ENCODE data around the gene LCN12. TPM values are rescaled to one million over a fixed set of nuclear protein-coding genes. Genes with fewer than 3 reads are reported as not detected.

Gene LCN12
- total RNA-seq, 1 donor from 2014 or later, result not detected

GRCh38 chr9:136916330-136917184 lies 35.5 kb upstream of the LCN12 start:
- no peak for TF ChIP-seq EZH2 (IDR thresholded peaks at IDR 0.05; ENCODE audit: insufficient read depth, low read length)
- TF ChIP-seq, protein P1, sequence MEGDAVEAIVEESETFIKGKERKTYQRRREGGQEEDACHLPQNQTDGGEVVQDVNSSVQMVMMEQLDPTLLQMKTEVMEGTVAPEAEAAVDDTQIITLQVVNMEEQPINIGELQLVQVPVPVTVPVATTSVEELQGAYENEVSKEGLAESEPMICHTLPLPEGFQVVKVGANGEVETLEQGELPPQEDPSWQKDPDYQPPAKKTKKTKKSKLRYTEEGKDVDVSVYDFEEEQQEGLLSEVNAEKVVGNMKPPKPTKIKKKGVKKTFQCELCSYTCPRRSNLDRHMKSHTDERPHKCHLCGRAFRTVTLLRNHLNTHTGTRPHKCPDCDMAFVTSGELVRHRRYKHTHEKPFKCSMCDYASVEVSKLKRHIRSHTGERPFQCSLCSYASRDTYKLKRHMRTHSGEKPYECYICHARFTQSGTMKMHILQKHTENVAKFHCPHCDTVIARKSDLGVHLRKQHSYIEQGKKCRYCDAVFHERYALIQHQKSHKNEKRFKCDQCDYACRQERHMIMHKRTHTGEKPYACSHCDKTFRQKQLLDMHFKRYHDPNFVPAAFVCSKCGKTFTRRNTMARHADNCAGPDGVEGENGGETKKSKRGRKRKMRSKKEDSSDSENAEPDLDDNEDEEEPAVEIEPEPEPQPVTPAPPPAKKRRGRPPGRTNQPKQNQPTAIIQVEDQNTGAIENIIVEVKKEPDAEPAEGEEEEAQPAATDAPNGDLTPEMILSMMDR (IDR thresholded peaks at IDR 0.05; ENCODE audit: insufficient read depth, low read depth, low read length), result no peak
- H3K9me3 ChIP-seq (ENCODE audit: insufficient read depth, low read depth, low read length), result no peaks in the 10 kb centered on the region
- H3K9ac ChIP-seq (ENCODE audit: low read length), result no peak overlapping the region
- no peaks in the 10 kb centered on the region for H3K9me3 Mint-ChIP-seq (ENCODE audit: unreplicated experiment)
- H4K20me1 ChIP-seq (ENCODE audit: insufficient read depth, low read length), result peaks cover 3% of the 10 kb centered on the region
- H2AFZ ChIP-seq (ENCODE audit: low read depth, low read length), result no peak overlapping the region
- no peaks in the 10 kb centered on the region for H3K79me2 ChIP-seq (ENCODE audit: insufficient read depth, low read length)
- H3K36me3 Mint-ChIP-seq (ENCODE audit: low read depth, unreplicated experiment), result peaks cover 11% of the 10 kb centered on the region
- H3K27ac Mint-ChIP-seq (ENCODE audit: unreplicated experiment), result no peak overlapping the region
- H3K4me3 ChIP-seq (ENCODE audit: insufficient read depth, low read depth, low read length), result no peak overlapping the region
- FAIRE-seq (no peak), DNase-seq (ENCODE audit: low read depth) (no peak)
- H3K27me3 ChIP-seq (ENCODE audit: insufficient read depth, low read length), result no peaks in the 10 kb centered on the region
- H3K4me1 ChIP-seq (ENCODE audit: insufficient read depth, low read length), result no peaks in the 10 kb centered on the region
- no peaks in the 10 kb centered on the region for H3K27me3 Mint-ChIP-seq (ENCODE audit: low read depth, unreplicated experiment)
- no peak overlapping the region for H3K4me2 ChIP-seq (ENCODE audit: low read length)
- H3K36me3 ChIP-seq (ENCODE audit: insufficient read depth, low read length), result peaks cover 8% of the 10 kb centered on the region
- no peak overlapping the region for H3K27ac ChIP-seq (ENCODE audit: low read depth, low read length)
- H3K4me3 Mint-ChIP-seq (ENCODE audit: unreplicated experiment), result no peak overlapping the region
- H3K4me1 Mint-ChIP-seq (ENCODE audit: low read depth, unreplicated experiment), result no peaks in the 10 kb centered on the region

DNA sequence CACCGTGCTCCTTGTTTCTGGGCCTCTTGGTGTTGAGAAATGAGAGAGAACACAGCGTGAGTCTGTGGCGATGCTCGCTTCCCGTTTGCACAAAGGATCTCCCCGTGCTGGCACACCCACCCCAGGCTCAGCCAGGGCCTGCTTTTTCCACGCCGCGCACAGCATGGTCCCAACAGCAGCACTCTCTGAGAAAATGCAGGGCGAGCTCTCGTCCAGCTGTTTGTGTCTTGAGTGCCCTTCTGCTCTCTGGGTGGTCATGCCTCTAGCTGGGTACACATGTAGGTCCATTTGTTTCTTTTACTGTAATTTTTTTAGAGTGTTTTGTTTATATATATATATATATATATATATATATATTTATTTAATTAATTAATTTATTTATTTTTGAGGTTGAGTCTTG lies 34.2 kb upstream of the LCN12 start:
- H3K79me2 ChIP-seq (ENCODE audit: insufficient read depth, low read length), result no peaks in the 10 kb centered on the region
- H3K4me1 ChIP-seq (ENCODE audit: insufficient read depth, low read length), result no peaks in the 10 kb centered on the region
- Mint-ChIP-seq H3K4me3 (ENCODE audit: unreplicated experiment) (no peak overlapping the region), H3K4me1 (ENCODE audit: low read depth, unreplicated experiment) (no peaks in the 10 kb centered on the region), H3K27ac (ENCODE audit: unreplicated experiment) (no peak overlapping the region), H3K36me3 (ENCODE audit: low read depth, unreplicated experiment) (peaks cover 15% of the 10 kb centered on the region), H3K9me3 (ENCODE audit: unreplicated experiment) (no peaks in the 10 kb centered on the region), H3K27me3 (ENCODE audit: low read depth, unreplicated experiment) (no peaks in the 10 kb centered on the region)
- H4K20me1 ChIP-seq (ENCODE audit: insufficient read depth, low read length), result peaks cover 3% of the 10 kb centered on the region
- H3K4me3 ChIP-seq (ENCODE audit: insufficient read depth, low read depth, low read length), result no peak overlapping the region
- H2AFZ ChIP-seq (ENCODE audit: low read depth, low read length), result no peak overlapping the region
- no peak overlapping the region for H3K4me2 ChIP-seq (ENCODE audit: low read length)
- no peak overlapping the region for H3K27ac ChIP-seq (ENCODE audit: low read depth, low read length)
- H3K27me3 ChIP-seq (ENCODE audit: insufficient read depth, low read length), result no peaks in the 10 kb centered on the region
- TF ChIP-seq, protein P1 (IDR thresholded peaks at IDR 0.05; ENCODE audit: insufficient read depth, low read depth, low read length), result no peak
- TF ChIP-seq EZH2 (IDR thresholded peaks at IDR 0.05; ENCODE audit: insufficient read depth, low read length), result no peak
- DNase-seq (ENCODE audit: low read depth) (no peak), FAIRE-seq (no peak)
- H3K9ac ChIP-seq (ENCODE audit: low read length), result no peak overlapping the region
- H3K9me3 ChIP-seq (ENCODE audit: insufficient read depth, low read depth, low read length), result no peaks in the 10 kb centered on the region
- H3K36me3 ChIP-seq (ENCODE audit: insufficient read depth, low read length), result peaks cover 6% of the 10 kb centered on the region

DNA sequence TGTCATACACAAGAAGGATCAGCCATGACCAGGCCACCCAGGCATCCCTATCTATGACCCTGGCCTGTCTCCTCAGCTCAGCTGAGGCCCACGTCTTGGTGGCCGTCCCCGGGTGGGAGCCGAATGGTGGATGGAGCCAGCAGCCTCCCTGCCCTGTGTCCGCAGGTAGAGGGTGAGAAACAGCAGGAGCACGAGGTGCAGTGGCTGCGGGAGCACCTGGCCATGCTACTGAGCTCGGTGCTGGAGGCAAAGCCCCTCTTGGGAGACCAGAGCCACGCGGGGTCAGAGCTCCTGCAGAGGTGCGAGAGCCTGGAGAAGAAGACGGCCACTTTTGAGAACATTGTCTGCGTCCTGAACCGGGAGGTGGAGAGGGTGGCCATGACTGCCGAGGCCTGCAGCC lies 32.0 kb upstream of the LCN12 start:
- H3K4me3 ChIP-seq (ENCODE audit: insufficient read depth, low read depth, low read length), result no peak overlapping the region
- H3K27ac ChIP-seq (ENCODE audit: low read depth, low read length), result no peak overlapping the region
- H3K79me2 ChIP-seq (ENCODE audit: insufficient read depth, low read length), result no peaks in the 10 kb centered on the region
- no peaks in the 10 kb centered on the region for H3K9me3 ChIP-seq (ENCODE audit: insufficient read depth, low read depth, low read length)
- H2AFZ ChIP-seq (ENCODE audit: low read depth, low read length), result no peak overlapping the region
- H3K27ac Mint-ChIP-seq (ENCODE audit: unreplicated experiment), result peak overlapping the region; percentile 26
- no peaks in the 10 kb centered on the region for H3K4me1 ChIP-seq (ENCODE audit: insufficient read depth, low read length)
- DNase-seq (ENCODE audit: low read depth) (no peak), FAIRE-seq (no peak)
- H3K4me3 Mint-ChIP-seq (ENCODE audit: unreplicated experiment), result no peak overlapping the region
- no peaks in the 10 kb centered on the region for H3K27me3 ChIP-seq (ENCODE audit: insufficient read depth, low read length)
- peaks cover 6% of the 10 kb centered on the region for H3K36me3 ChIP-seq (ENCODE audit: insufficient read depth, low read length)
- H3K4me2 ChIP-seq (ENCODE audit: low read length), result no peak overlapping the region
- TF ChIP-seq, protein P1 (IDR thresholded peaks at IDR 0.05; ENCODE audit: insufficient read depth, low read depth, low read length), result no peak
- TF ChIP-seq EZH2 (IDR thresholded peaks at IDR 0.05; ENCODE audit: insufficient read depth, low read length), result no peak
- H3K9me3 Mint-ChIP-seq (ENCODE audit: unreplicated experiment), result no peaks in the 10 kb centered on the region
- peaks cover 3% of the 10 kb centered on the region for H4K20me1 ChIP-seq (ENCODE audit: insufficient read depth, low read length)
- no peak overlapping the region for H3K9ac ChIP-seq (ENCODE audit: low read length)
- H3K36me3 Mint-ChIP-seq (ENCODE audit: low read depth, unreplicated experiment), result peaks cover 15% of the 10 kb centered on the region
- H3K4me1 Mint-ChIP-seq (ENCODE audit: low read depth, unreplicated experiment), result no peaks in the 10 kb centered on the region
- H3K27me3 Mint-ChIP-seq (ENCODE audit: low read depth, unreplicated experiment), result no peaks in the 10 kb centered on the region

Data from astrocyte (in vitro differentiated cells and primary cell).